Activated T-cell treated with anti-CD3 and anti-CD28 coated beads for 24 hours (primary cell): ENCODE measurements around the gene RAB3IL1.
"Not testable (repeated sequence)": the region's sequence is repeated elsewhere in the genome, so short reads cannot be mapped to it uniquely, and the experiment has no call there.

ENCODE experiments used
- DNase-seq: peaks from one replicate; pipeline ENCODE4 v3.0.0-alpha.2; 2020; ENCODE audit warnings: low read depth

Gene RAB3IL1, protein sequence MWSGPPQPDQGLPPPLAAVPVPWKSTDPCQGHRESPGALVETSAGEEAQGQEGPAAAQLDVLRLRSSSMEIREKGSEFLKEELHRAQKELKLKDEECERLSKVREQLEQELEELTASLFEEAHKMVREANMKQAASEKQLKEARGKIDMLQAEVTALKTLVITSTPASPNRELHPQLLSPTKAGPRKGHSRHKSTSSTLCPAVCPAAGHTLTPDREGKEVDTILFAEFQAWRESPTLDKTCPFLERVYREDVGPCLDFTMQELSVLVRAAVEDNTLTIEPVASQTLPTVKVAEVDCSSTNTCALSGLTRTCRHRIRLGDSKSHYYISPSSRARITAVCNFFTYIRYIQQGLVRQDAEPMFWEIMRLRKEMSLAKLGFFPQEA

DNA sequence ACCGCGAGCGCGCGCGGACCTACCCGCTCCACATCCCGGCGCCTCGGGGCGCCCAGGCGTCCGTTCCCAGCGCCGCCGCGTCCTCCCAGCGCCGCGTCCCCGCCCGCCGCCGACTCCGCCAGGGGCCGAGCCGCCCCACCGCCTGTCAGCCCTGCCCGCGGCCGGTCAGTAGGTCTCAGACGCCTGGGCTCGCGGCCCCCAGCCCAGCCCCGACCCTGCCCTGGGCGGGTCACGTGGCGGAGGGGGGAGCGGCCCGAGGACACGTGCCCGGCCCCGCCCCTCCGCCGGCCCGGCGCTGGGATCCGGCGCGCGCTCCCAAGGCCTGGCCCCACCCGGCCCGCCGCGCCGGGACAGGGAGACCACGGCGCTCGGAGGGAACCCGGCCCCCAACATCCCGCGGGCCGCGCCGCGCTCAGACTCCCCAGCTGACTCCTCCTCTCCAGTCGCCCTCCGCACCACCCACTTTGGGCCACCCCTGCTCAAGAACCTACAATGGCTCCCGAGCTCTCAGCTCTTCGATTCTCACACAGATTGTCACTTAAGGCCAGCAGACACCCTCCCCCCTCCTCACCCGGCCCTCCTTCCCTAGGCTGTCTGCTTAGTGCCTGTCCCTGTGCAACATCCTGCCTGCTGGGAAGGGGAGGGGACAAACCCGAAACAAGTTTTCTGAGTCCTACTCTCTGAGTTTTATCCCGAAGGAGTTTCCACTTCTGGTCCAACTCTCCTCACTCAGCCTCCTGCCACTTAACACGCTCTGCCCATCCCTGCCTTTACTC, at the start of gene RAB3IL1:
RAB3IL1 (minus strand) TSS at position 233 of the 776 bp plus-strand sequence; CDS start at position 34, 199 bp downstream.
- no peak for DNase-seq

DNA sequence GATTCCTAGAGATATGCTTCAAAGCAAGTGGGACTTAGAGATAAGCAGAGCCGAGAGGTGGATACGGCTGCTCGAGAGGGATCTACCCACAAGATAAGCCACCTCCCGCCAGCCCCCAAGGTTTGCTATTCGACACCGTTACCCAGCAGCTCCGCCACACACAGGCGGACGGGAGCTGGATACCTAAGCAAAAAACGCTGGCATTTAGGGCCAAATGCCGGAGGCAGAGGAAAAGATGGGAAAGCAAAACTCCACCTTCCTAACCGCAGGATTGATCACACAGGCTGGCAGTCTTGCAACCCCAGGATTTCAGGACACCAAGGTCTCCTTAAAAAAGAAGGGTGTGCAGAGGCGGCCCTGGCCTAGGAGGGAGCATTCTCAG, 49.4 kb upstream of the RAB3IL1 start:
- no peak for DNase-seq

DNA sequence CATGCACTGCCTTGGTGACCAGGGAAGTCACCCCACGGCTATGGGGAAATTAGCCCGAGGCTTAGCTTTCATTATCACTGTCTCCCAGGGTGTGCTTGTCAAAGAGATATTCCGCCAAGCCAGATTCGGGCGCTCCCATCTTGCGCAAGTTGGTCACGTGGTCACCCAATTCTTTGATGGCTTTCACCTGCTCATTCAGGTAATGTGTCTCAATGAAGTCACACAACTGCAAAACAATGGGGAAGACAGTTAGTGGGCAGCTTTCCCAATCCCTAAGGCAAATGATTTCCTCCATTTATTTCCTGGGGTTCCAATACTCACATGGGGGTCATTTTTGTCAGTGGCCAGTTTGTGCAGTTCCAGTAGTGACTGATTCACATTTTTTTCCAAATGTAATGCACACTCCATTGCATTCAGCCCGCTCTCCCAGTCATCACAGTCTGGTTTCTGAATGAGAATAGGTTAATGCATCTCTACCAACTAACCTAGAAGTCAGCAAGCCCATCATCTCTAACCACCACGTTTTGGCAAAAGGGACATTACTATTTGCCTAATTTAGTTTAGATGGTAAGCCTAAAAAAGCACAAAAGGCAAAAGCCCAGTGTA, 47.4 kb upstream of the RAB3IL1 start:
- not testable (repeated sequence) for DNase-seq

DNA sequence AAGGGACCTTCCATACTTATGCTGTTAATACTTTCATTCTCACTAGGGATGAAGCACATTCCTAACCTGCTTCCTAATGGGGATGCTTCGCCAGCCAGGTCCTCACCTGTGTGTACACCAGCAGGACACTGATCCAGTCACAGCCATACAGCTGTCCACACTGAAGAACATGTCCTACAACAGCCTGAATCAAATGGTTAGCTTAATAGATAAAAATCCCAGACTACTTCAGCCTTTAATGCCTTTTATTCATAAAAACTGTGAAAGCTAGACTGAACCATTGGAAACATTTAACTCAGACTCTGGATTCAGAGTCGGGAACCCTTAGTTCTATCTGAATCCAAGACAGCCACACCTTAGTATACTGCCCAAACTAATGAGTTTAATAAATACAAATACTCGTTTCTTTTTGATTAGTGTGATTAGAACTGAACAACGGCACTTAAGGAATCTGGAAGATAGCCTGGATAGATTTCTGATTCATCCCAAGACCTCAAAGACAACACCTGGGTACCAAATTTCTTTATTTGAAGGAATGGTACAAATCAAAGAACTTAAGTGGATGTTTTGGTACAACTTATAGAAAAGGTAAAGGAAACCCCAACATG, 46.8 kb upstream of the RAB3IL1 start:
- DNase-seq: no peak

DNA sequence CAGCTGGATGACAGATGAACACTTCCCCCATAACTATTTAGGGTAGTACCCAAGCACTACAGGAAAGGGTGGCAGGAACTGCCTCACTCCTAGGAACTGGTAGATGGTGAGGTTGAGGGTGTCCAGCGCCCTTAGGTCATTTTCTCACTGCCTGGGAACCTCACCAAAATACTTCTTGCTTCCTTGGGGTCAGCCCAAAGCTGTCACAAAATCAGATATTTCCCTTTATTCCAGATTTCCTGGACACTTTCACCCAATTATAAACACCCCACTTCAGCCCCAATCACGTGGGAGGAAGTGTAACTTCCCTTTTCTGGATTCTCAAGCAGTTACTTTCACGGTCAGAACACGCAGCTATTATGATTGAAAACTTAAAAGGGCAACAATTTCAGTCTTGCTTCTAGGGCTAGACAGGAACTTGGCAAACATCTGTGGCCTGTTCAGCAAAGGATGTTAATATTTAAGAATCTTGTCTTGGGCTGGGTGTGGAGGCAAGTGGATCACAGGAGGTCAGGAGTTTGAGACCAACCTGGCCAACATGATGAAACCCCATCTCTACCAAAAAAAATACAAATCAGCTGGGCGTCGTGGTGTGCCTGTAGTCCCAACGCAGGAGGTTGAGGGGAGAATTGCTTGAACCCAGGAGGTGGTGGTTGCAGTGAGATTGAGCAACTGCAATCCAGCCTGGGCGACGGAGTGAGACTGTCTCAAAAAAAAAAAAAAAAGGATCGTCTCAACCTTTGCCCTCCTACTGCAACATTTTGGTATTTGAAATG, 46.1 kb upstream of the RAB3IL1 start:
- no peak for DNase-seq

DNA sequence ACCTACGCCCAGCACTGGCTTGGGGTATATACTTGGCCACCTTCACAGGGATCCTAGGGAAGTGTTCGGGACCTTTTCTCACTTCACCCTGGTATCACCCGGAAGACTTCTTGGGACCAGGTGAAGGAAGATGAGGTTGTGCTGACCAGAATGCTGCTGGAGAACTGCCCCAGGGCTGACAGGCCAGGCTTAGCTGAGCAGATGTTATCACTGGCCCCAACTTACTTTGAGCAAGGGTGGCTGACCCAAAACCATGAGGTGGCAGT, 45.6 kb upstream of the RAB3IL1 start:
- DNase-seq: no peak

DNA sequence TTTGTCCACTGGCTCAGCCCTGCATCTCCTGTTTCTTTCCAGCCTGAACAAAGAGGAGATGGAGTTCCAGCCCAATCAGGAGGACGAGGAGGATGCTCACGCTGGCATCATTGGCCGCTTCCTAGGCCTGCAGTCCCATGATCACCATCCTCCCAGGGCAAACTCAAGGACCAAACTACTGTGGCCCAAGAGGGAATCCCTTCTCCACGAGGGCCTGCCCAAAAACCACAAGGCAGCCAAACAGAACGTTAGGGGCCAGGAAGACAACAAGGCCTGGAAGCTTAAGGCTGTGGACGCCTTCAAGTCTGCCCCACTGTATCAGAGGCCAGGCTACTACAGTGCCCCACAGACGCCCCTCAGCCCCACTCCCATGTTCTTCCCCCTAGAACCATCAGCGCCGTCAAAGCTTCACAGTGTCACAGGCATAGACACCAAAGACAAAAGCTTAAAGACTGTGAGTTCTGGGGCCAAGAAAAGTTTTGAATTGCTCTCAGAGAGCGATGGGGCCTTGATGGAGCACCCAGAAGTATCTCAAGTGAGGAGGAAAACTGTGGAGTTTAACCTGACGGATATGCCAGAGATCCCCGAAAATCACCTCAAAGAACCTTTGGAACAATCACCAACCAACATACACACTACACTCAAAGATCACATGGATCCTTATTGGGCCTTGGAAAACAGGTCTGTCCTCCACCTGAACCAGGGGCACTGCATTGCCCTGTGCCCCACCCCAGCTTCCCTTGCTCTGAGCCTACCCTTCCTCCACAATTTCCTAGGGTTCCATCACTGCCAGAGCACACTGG, 45.0 kb upstream of the RAB3IL1 start:
- DNase-seq: no peak

DNA sequence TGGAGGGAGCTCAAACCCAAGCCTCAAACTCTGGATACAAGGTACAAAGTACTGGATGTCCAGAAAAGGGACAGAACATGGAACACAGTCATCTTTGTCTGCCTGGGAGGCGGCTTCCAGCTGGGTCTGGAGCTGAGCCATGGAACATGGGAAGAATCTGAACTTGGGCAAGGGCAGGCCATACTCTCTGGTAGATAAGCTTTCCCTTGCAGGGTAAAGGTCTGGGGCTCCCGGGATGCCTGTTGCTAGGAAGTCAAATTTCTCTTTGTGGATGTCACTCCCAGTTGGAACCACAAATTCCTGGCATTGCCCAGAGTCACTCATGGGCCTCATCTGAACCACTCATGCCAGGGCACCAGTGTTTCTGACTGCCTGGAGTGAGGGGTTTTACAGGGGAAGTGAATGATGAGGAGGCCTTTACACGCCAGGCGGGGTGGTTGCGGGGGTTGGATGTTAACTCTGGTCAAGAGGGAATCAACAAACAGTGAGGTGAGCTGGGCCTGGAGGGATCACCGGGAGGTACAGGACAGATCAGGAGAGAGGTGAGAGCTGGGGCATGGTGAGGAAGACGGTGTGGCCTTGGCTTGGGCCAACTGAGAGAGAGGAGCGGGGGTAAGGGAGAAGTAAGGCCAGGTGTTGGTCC, 44.3 kb upstream of the RAB3IL1 start:
- no peak for DNase-seq

DNA sequence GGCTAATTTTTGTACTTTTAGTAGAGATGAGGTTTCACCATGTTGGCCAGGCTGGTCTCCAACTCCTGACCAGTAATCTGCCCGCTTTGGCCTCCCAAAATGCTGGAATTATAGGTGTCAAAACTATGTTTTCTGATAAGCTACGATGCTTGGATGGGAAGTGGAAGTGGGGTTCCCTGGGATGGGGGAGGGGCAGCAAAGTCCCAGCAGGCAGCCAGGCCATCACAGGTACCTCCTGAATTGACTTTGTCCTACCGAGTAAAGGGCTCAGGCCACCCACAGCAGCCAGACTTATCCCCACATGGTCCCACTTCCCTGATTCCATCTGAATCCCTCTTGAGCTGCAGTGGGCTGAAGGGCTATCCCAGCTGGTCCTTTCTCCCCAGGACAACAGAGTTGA, 43.2 kb upstream of the RAB3IL1 start:
- no peak for DNase-seq

DNA sequence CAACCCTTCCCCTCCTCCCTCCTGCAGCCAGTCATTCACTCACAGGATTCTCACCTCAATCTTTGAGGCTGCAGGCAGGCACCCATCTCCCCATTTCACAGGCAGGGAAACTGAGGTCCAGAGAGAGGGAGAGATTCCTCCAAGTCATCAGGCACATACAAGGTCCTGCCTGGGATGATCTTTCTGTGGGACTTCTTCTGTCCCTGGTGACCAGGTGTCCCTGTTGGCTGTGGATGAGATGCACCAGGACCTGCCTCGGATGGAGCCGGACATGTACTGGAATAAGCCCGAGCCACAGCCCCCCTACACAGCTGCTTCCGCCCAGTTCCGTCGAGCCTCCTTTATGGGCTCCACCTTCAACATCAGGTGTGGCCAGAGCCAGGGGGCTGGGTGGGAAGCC, 42.3 kb upstream of the RAB3IL1 start:
- DNase-seq: no peak

DNA sequence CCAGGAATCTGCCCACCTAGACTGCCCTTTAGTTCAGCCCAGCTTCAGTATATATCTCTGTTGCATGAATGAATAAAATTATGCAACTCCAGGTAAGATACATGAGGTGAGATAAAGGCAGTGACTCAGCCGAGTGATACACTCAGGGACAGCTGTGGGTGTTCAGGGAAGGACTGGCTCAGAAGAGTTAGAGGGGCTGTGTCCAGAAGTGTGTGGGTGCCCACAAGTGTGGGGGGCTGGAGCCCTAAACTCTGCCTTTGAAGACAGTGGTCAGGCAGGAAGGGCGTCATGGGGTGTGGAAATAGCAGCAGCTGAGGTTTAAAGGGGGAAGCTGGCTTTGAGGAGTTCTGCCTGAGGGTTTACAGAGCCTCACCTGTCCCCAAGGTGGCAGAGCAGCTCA, 41.7 kb upstream of the RAB3IL1 start:
- no peak for DNase-seq

DNA sequence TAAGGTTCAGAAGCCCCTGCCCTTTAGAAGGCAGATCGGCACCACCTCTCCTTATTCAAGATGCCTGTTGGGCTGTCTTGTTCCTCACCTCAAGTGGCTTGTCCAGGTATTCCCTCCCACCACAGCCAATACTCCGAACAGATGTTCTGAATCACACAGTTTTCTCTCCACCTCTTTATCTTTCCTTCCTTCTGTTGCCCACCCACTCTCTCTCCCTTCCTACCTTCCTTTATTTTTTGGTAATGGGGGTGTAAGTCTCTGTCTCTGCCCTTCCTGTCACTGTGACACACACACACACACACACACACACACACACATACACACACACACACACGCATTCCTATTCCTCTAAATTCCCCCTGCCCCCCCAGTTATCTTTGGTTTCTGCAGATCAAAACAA, 41.2 kb upstream of the RAB3IL1 start:
- no peak for DNase-seq

DNA sequence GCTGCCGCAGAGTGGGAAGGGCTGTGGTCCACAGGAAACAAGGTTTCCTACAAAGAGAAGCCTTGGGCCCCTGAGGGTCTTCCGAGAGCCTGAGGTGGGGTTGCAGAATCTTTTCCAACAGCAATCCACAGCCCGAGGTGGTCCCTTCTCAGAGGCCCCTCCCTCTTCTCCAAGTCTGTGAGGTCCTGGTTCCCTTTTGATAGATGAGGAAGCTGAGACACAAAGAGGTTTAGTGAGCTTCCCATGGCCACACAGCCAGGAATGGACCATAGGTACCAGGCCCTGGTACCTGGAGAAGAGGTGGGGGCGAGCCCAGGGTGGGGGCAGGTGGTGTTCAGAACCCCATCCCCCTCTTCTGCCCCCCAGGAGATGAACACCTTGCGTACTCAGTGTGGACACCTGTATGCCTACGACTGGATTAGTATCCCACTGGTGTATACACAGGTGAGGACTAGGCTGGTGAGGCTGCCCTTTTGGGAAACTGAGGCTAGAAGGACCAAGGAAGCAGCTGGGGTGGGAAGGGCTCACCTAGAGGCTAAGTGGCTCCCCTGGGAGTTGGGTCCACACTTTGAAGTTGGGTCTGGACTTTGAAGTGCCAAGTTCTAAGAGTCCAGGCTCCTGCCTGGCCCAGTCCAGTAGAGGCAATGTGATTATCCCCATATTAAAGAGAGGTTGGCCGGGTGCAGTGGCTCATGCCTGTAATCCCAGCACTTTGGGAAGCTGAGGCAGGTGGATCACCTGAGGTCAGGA, 39.8 kb upstream of the RAB3IL1 start:
- no peak for DNase-seq

DNA sequence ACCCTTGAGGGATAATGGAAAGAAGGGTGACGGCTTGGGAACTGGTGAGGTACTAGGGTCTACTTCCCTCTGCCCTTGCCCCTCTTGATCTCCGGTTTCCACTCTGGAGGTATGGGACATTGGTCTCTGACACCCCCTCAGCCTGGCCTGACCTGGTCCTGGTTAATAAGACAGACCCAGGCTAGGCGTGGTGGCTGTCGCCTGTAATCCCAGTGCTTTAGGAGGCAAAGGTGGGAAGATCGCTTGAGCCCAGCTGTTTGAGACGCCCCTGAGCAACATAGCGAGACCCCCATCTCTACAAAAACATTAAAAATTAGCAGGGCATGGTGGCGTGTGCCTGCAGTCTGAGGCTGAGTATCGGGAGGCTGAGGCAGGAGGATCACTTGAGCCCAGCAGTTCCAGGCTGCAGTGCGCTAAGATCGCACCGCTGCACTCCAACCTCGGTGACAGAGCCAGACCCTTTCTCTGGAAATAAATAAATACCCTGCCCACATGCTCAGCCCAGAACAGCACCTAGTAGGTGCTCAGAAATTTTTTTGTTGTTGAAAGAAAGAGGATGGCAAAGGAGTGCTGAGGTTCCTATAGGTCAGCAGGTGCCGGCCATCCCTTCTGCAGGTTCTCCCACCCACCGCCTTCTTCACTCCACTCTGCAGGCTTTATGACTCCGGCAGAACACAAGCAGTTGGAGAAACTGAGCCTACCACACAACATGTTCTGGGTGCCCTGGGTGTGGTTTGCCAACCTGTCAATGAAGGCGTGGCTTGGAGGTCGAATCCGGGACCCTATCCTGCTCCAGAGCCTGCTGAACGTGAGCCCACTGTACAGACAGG, 39.0 kb upstream of the RAB3IL1 start:
- no peak for DNase-seq

DNA sequence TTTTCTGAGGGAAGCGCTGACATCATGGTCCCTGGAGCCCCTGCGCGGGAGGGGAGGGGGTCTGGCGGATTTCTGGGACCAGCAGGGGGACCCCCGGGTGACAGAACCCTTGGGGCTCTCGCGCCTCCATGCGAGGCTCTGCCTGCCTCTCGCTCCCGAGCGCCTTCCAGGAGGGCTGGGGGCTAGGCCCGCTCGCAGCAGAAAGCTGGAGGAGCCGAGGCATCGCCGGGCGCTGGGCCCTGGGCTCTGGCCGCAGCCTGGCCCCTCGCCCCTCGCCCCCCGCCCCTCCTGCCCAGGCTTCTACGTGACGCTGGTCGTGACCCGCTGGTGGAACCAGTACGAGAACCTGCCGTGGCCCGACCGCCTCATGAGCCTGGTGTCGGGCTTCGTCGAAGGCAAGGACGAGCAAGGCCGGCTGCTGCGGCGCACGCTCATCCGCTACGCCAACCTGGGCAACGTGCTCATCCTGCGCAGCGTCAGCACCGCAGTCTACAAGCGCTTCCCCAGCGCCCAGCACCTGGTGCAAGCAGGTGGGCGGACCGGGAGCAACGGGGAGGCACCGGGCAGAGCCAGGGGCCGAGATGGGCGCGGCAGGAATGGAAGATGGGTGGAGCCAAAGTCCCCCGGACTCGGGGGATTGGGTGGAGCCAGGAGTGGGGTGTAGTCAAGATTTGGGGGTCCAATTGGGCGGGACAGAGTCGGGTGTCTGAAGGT, 38.2 kb upstream of the RAB3IL1 start:
- DNase-seq: no peak

DNA sequence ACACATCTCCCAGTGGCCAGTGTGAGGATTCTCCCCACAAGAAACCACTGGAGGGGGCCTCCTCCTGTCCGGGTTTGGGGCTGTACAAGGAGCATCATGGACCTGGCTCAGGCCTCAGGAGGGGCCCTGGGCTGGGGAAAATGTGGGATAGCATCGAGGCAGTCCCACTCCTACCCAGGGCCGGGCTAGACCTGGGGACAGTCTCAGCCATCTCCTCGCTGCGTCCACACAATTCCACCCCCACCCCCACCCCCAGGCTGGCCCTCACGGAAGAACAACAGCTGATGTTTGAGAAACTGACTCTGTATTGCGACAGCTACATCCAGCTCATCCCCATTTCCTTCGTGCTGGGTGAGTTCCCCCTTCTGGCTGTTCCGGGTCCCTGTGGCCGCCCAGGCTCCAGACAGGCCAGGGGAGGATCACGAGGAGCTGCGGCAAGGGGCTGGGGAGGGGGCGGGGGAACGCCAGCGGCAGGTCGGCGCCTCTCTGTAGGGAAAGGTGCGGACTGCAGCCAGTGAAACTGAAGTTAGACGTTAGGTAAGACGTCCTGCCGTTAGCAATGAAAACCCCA, 37.6 kb upstream of the RAB3IL1 start:
- no peak for DNase-seq

DNA sequence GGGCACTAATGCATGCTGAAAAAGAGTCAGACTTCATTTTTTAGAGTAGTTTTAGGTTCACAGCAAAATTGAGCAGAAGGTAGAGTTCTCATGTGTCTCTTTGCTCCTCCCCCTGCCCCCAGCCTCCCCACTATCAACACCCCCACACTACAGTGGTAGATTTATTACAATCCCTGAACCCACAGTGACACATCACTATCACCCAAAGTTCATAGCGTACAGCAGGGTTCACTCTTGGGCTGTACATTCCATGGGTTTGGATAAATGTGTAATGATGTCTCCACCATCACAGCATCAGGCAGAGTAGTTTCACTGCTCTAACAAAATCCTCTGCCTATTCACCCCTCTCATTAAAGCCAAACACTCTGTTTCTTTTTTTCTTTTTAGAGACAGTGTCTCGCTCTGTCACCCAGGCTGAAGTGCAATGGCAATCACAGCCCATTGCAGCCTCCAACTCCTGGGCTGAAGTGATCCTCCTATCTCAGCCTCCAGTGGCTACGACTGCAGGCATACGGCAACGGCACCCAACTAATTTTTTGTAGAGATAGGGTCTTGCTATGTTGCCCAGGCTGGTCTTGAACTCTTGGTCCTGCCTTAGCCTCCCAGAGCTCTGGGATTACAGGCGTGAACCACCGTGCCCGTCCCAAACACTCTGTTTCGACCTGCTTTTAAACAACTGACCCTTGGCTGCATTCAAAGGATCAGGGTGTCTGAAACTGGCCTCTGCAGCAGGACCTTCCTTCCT, 36.9 kb upstream of the RAB3IL1 start:
- no peak for DNase-seq
